Peyer's patch (tissue), 4 donors: ENCODE data around the gene AUTS2. TPM values are rescaled to one million over a fixed set of nuclear protein-coding genes. Genes with fewer than 3 reads are reported as not detected.
A peak's percentile ranks its signal among the peaks of the same experiment; 100 is the strongest.

ENCODE experiments used
- DNase-seq, 3 donors: peaks; one replicate each; pipeline ENCODE4 v3.0.0-alpha.2; 2017 to 2019
- H3K27ac ChIP-seq, 4 donors: fragments of 200-600 bp; sonication (generic); one replicate each; pipeline ENCODE4 v1.5.1; 2016 to 2019
- H3K27me3 ChIP-seq, 2 donors: fragments of 200-600 bp; sonication (generic); one replicate each; pipeline ENCODE4 v1.5.1; 2019
- H3K36me3 ChIP-seq, 3 donors: fragments of 200-600 bp; sonication (generic); one replicate each; pipeline ENCODE4 v1.5.1; 2016 to 2019
- H3K4me1 ChIP-seq, 4 donors: fragments of 200-600 bp; sonication (generic); one replicate each; pipeline ENCODE4 v1.5.1; 2016 to 2019
- H3K4me3 ChIP-seq, 4 donors: fragments of 200-600 bp; sonication (generic); 1 replicate in 3 of 4; 2 replicates in 1 of 4; pipeline ENCODE4 v1.5.1; 2016 to 2019; ENCODE audit warnings: mild to moderate bottlenecking in 1 of 4
- H3K9me3 ChIP-seq, 4 donors: fragments of 200-600 bp; sonication (generic); one replicate each; pipeline ENCODE4 v1.5.1; 2016 to 2019; ENCODE audit warnings: mild to moderate bottlenecking in 1 of 4
- CTCF ChIP-seq, 6 experiments: fragments of 450-650 bp in 4 of 6; fragments of 200-600 bp in 2 of 6; sonication (generic) in 1 of 6; IDR thresholded peaks; one replicate each; pipeline ENCODE4 v1.5.1; 2017 to 2019; ENCODE audit warnings: antibody characterized with exemption in 6 of 6, mild to moderate bottlenecking in 3 of 6, moderate library complexity in 1 of 6
- POLR2A ChIP-seq, 2 donors: fragments of 450-650 bp; IDR thresholded peaks; one replicate each; pipeline ENCODE4 v1.5.1; 2017; ENCODE audit warnings: antibody characterized with exemption in 2 of 2, mild to moderate bottlenecking in 2 of 2, moderate library complexity in 2 of 2
- total RNA-seq, 4 donors: library from RNA; depleted of rRNA; stranded (reverse); fragments of >200 nt; gene quantifications; one replicate each; pipeline ENCODE4 v1.1.0, GENCODE V29; 2016

Gene AUTS2
- total RNA-seq, 4 donors from 2014 or later = 55.9 to 90.0 (median 72.6) TPM

GRCh38 chr7:70479153-70480021 lies 881.1 kb downstream of the AUTS2 start:
- H3K4me3 ChIP-seq = no peak overlapping the region
- H3K9me3 ChIP-seq = no peaks in the 10 kb centered on the region
- DNase-seq = peak in 1 of 3 donors; percentile 56
- no peaks in the 10 kb centered on the region for H3K36me3 ChIP-seq
- TF ChIP-seq CTCF (IDR thresholded peaks at IDR 0.05) (no peak), POLR2A (IDR thresholded peaks at IDR 0.05) (no peak)
- peaks cover 0 to 23% (median 2%) of the 10 kb centered on the region in 4 donors for H3K4me1 ChIP-seq
- H3K27me3 ChIP-seq = no peaks in the 10 kb centered on the region
- no peak overlapping the region for H3K27ac ChIP-seq

GRCh38 chr7:70480927-70481569 lies 882.8 kb downstream of the AUTS2 start:
- peaks cover 0 to 19% (median 2%) of the 10 kb centered on the region in 4 donors for H3K4me1 ChIP-seq
- TF ChIP-seq CTCF (IDR thresholded peaks at IDR 0.05) = no peak
- TF ChIP-seq POLR2A (IDR thresholded peaks at IDR 0.05) = no peak
- no peak overlapping the region for H3K27ac ChIP-seq
- no peaks in the 10 kb centered on the region for H3K27me3 ChIP-seq
- H3K9me3 ChIP-seq = no peaks in the 10 kb centered on the region
- no peaks in the 10 kb centered on the region for H3K36me3 ChIP-seq
- no peak overlapping the region for H3K4me3 ChIP-seq
- no peak for DNase-seq

GRCh38 chr7:70481570-70482123 lies 883.4 kb downstream of the AUTS2 start:
- Histone ChIP-seq H3K4me1 (peaks cover 0 to 13% (median 2%) of the 10 kb centered on the region in 4 donors), H3K4me3 (no peak overlapping the region), H3K27ac (no peak overlapping the region), H3K9me3 (no peaks in the 10 kb centered on the region), H3K36me3 (no peaks in the 10 kb centered on the region), H3K27me3 (no peaks in the 10 kb centered on the region)
- no peak for TF ChIP-seq POLR2A (IDR thresholded peaks at IDR 0.05)
- TF ChIP-seq CTCF (IDR thresholded peaks at IDR 0.05) = no peak
- no peak for DNase-seq

GRCh38 chr7:70484255-70484654 lies 886.0 kb downstream of the AUTS2 start:
- TF ChIP-seq CTCF (IDR thresholded peaks at IDR 0.05) (no peak), POLR2A (IDR thresholded peaks at IDR 0.05) (no peak)
- Histone ChIP-seq H3K4me3 (no peak overlapping the region), H3K27me3 (no peaks in the 10 kb centered on the region), H3K36me3 (no peaks in the 10 kb centered on the region), H3K4me1 (peaks cover 0 to 8% (median 0%) of the 10 kb centered on the region in 4 donors), H3K9me3 (no peaks in the 10 kb centered on the region), H3K27ac (no peak overlapping the region)
- no peak for DNase-seq

GRCh38 chr7:70486977-70487376 lies 888.7 kb downstream of the AUTS2 start:
- Histone ChIP-seq H3K9me3 (no peaks in the 10 kb centered on the region), H3K4me3 (no peak overlapping the region), H3K27ac (no peak overlapping the region), H3K4me1 (no peaks in the 10 kb centered on the region), H3K27me3 (no peaks in the 10 kb centered on the region), H3K36me3 (no peaks in the 10 kb centered on the region)
- DNase-seq = no peak
- TF ChIP-seq CTCF (IDR thresholded peaks at IDR 0.05) = no peak
